H1 (cell line): Measurements from ENCODE around the gene VSTM2L. TPM values are rescaled to one million over a fixed set of nuclear protein-coding genes. Genes with fewer than 3 reads are reported as not detected.

ENCODE experiments used
- HDAC2 ChIP-seq, 2 experiments: fragments of 300-600 bp in 1 of 2; sonication (generic) in 1 of 2; IDR thresholded peaks; 2 replicates each; pipeline ENCODE4 v1.6.1; 2011 to 2012; ENCODE audit warnings: low read depth in 2 of 2, low read length in 2 of 2, mild to moderate bottlenecking in 2 of 2, moderate library complexity in 2 of 2, borderline replicate concordance in 1 of 2, inconsistent platforms in 1 of 2
- HDAC6 ChIP-seq: IDR thresholded peaks from one replicate; pipeline ENCODE4 v1.7.1; 2012; ENCODE audit warnings: low read depth, mild to moderate bottlenecking, inconsistent platforms, low read length, moderate library complexity
- SP4 ChIP-seq: IDR thresholded peaks from 2 replicates; pipeline ENCODE4 v1.6.1; 2012; ENCODE audit warnings: low read length, inconsistent platforms
- polyA plus RNA-seq, 7 experiments: library from polyadenylated mRNA; depleted of rRNA in 3 of 7; stranded (reverse) in 5 of 7; unstranded in 2 of 7; fragments of >200 nt in 5 of 7; fragments of 200-250 nt in 2 of 7; gene quantifications; 1 replicate in 5 of 7; 2 replicates in 1 of 7; 4 replicates in 1 of 7; pipeline versions ENCODE4 v1.2.1 to v1.2.3, GENCODE V29; 2011 to 2013; ENCODE audit warnings: missing spikeins in 2 of 7, mixed read lengths in 2 of 7
- total RNA-seq: library from RNA; stranded (reverse); fragmentation: NEBNext Ultra II Directional; extraction: Animal tissue kit (Norgen Biotek cat#: 25700); gene quantifications from 2 replicates; pipeline ENCODE4 v1.2.1, GENCODE V29; 2021

VSTM2L gene
- total and polyA plus RNA-seq, 2 of the 8 experiments (the other 6 are each of a cell fraction or from before 2014, with no cell fraction given), result 1.3 to 3.2 TPM

GRCh38 chr20:37944456-37944981, 41.6 kb downstream of the VSTM2L start (continued):
- TF ChIP-seq SP4, result no peak
- TF ChIP-seq HDAC6, result no peak
- TF ChIP-seq HDAC2 (IDR thresholded peaks at IDR 0.05; ENCODE audit: borderline replicate concordance in 1 of 2, low read depth in 2 of 2, low read length in 2 of 2), result no peak
